Anterior cingulate cortex (tissue), 58 donors: ENCODE data around the gene PLPPR5.

ENCODE experiments used
- DNase-seq, 58 donors: peaks; one replicate each; lab custom pipeline; 2025; lab: John Stamatoyannopoulos, UW

Gene PLPPR5

GRCh38 chr1:98975113-98975512 lies 29.5 kb downstream of the PLPPR5 start:
- DNase-seq, result peak in 1 of 58 donors; percentile 48

- DNase-seq, result peak in 1 of 58 donors; percentile 30
Measured at GRCh38 chr1:98969798-98970490, 34.7 kb downstream of the PLPPR5 start.

- DNase-seq, result no peak
Measured at GRCh38 chr1:98967122-98967521, 37.5 kb downstream of the PLPPR5 start.

DNA sequence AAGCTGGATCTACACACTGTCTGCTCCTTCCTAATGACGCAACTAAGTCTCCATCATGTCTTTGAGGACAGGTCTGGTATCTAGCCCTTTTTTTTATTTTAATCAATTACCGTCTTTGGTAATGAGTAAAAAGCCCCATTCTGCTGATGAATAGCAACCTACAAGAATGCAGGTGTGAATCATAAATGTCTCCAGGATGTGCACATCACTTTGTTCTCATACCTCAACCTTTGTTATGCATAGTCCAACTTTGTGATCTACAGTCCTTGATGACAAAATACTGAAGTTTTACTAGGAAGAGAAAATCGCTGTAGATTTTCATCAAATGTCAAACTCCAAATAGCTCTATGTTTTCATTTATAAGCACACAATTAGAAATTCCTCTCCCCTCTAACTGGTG lies 39.3 kb downstream of the PLPPR5 start:
- DNase-seq, result no peak

DNA sequence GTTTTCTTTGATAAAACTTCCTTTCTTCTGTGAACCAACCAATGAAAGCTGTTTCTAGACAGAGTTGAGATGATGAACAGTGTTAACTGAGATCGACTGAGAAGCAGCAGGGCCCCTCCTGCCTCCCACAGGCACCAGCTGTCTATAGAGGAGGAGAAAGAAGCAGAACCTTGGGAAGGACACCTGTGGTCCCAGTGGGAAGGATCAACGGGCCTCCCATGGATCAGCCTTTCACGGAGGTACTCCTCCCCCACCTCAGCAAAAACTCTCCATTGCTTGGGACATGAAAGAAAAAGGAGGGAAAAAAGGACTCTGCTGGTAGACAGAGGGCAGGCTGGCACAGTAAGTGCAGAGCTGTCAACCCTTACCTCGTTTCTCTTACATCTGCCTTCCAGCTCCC lies 40.5 kb downstream of the PLPPR5 start:
- no peak for DNase-seq

DNA sequence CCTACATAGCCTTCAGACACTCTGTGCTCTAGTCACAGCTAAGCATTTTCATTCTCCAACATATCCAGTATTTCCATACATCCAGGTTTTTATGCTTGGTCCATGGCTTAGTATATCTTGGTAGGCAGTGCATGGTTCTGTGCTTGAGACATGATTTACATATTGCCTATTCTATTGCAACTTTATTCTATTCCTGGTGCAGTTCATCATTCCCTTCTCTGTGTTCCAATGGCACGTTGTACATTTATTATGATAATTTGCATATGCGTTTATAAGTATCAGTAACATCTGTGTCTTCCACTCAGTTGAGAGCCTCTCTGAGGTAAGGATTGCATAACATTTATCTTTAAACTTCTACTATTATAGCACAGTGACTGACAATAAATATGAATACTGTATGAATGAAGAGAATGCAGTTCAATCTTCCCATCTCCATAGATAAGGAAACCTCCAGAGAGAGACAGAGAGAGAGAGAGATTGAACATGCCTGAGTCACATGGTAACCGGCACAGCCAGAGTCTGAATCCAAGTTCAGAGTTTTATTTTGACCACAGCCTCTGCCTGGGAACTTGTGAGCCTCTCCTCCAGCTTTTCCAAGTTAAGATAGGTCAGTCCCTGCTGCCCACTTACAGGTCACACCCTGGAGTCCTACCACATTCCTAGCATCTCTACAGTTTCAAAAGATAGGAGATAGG lies 41.5 kb downstream of the PLPPR5 start:
- DNase-seq, result no peak

GRCh38 chr1:98962156-98962555 lies 42.5 kb downstream of the PLPPR5 start:
- DNase-seq, result no peak

DNA sequence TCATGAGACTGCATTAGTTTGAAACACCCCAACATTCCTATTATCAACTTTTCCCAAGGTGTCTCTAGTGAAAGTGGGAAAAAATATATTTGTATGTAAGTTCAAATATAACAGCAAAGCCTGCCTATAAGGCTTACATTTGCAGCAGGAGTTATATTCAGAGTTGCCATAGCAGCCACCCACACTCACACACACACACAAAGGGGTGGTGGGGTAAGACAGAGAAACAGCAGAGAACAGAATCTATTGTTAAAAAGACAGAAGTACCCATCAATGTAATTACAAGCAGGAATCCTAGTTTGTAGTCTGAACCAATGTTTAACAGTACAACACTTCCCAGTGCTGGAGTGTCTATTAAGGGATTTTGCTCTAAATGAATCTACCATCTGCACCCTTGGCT lies 55.0 kb downstream of the PLPPR5 start:
- DNase-seq, result peak in 4 of 58 donors; percentile 1 to 9 (median 4)

DNA sequence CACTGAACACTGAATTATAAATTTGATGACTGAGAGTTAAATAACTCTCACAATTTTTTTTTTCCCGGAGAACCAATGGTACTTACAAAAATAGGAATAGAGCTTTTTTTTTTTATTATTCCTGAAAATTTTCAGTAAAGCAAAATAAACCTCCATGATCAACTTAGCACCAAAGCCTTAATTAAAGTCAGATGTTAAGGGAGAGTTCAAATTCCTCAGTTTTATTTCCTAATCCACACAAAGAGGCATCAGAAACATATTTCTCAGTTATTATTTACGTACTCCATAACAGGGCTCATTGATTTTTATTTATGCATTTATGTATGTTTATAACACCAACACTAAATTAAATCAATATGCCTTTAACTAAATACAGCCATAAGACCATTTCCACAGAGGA lies 55.5 kb downstream of the PLPPR5 start:
- no peak for DNase-seq

GRCh38 chr1:98947071-98947470 lies 57.6 kb downstream of the PLPPR5 start:
- DNase-seq, result no peak

DNA sequence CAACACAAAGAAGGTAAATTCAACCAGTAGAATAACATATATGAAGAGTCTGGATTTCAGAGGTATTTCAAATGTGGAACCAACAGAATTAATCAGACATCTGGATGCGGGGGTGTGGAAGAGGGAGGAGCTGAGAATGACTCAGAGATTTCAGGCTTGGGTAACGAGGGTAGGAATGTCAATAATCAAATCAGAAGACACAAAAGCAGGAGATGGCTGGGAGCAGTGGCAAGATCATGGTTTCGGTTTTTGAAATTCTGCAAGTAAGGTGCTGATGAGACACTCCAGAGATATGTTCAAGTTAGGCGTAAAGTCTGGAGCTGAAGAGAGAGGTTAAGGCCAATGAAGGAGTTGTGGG lies 64.0 kb downstream of the PLPPR5 start:
- no peak for DNase-seq

- DNase-seq, result no peak
Measured at GRCh38 chr1:98940069-98940721, 64.5 kb downstream of the PLPPR5 start.

- no peak for DNase-seq
Measured at GRCh38 chr1:98939471-98939870, 65.2 kb downstream of the PLPPR5 start.

DNA sequence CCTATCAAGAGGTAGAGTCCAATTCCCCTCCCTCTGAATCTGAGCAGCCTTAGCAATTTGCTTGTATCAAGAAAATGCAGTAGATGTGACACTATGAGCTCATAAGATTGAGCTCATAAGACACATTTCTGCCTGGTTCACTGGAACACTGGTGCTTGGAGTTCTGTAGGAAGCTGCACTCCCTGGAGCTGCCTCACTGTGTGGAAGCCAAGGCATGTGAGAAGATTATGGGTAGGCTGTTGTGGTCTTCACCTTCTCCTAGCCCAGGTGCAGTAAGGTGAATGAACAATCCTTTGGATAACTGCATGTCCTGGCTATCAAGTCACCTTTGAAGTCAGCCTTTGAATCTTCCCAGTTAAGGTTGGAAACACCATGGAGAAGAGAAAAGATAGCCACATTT lies 67.3 kb downstream of the PLPPR5 start:
- DNase-seq, result no peak

DNA sequence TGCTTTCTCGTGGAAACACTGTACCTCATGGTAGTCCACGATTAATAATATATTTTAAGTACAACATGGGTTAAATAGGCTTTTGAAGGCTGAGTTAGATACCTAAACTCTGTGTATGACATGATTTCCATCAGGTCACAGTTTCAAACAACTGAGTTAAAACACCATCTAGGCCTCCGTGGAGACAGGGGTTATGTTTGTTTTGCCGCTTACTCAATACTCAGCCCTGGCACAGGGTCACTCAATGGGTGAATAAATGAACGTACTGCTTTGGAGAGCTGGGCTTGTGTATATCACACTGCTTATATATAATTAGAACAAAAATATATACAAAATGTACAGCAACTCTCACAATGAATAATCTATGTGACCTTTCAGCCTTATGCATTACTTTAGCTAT lies 72.5 kb downstream of the PLPPR5 start:
- no peak for DNase-seq

DNA sequence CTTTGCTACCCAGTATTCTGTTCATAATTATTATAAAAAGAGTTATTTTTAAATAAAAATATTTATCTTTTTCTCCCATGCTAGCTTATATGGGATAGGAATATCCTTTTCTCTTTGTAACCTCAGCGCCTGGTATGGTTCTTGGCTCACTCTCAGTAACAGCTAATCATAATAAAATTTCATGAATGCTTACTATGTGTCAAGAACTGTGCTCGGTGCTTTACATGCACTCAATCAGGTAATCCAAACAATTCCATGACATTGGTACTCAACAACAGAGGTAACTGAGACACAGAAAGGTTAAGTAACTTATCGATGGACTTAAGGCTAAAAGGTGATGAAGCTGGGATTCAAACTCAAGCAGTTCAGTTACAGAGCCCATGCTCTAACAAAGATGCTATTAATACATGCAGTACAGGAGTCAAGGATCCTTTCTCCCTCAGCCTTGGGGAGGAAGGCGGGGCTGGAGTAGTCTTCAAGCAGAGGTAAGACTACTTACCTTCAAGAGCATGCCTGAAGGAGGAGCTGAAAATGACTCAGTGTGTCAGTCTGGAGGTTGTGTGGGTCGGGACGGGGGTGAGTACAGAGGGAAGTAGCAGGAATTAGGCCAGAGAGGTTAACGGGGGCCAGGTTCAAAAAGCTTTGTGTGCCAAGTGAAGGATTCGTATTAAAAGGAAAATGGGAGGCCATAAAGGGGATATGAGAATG lies 73.4 kb downstream of the PLPPR5 start:
- DNase-seq, result peak in 1 of 58 donors; percentile 9

DNA sequence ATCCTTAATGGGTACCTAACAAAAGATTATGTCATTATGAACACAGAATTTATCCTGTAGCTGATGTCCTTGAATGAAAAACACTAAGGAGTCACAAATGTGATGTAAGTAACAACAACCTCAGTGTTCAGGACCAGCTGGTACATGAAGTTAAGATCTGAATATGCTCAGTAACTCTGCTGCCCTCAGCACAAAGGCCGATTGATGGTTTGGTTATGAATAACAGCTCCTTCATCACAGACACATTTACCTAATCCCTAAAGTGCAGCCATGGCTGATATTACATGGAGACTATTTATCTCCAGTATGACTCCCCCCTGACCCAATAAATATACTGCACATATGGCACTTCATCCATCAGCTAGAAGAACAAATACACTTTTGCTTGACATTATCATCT lies 75.2 kb downstream of the PLPPR5 start:
- no peak for DNase-seq

DNA sequence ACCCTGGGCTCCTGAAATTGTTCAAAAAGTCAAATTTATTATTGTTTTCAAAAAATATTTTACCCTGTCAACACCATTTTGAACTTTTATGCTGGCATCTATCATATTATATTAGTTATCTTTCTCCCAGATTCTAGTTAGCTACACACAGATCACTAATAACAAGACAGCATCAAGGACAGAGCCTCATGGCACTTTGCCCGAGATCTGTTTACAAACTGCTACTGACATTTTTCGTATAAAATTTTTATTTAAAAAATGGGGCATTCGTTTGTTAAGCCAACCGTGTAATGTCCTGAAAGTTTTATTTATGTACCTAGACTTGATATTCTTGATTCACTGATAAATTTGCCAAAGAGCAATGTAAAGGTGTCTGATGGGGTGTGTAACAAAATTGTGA lies 78.1 kb downstream of the PLPPR5 start:
- DNase-seq, result no peak

GRCh38 chr1:98924977-98925376 lies 79.7 kb downstream of the PLPPR5 start:
- DNase-seq, result no peak

GRCh38 chr1:98923667-98924066 lies 81.0 kb downstream of the PLPPR5 start:
- DNase-seq, result no peak

GRCh38 chr1:98921817-98922216 lies 82.8 kb downstream of the PLPPR5 start:
- DNase-seq, result no peak
